Measurements from ENCODE around the gene DNAJC4. TPM values are rescaled to one million over a fixed set of nuclear protein-coding genes. Genes with fewer than 3 reads are reported as not detected.

DNAJC4 gene
- total RNA-seq (12.8 and 13.4 TPM in 2 replicates), polyA plus RNA-seq (58.4 and 61.7 TPM in 2 replicates)

DNA sequence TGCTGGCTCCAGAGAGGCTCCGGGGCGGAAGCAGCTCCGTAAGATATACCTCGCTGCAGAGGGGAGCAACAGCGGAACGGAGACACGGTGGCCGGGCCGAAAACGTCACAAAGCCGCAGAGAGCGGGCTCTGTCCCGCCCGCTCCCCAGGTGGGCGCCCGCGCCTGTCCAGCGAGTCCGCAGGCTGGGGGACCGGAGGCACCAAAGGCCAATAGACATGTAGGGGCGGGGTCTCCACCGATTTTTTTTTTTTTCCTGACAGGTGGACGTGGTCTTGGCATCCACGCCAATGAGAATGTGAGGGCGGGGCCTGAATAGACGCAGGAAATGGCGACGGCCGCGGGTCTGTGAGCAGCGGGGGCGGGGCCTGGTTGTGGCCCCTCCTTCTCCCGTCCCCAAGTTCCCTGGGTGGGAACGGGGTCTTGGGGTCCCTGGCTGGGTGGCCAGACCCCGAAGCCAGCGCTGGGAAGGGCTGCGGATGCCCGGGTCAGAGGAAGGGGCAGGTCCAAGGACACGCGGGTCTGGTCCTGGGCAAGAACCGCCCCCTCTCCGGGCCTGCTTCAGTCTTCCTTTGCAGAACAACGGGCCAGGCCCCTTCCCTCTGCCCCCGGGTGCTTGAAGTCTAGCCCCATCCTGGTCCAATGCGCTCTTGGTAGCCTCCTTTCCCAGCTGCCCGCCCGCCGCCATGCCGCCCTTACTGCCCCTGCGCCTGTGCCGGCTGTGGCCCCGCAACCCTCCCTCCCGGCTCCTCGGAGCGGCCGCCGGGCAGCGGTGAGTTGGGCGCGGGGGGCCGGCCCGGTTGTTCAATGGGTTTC lies at the start of gene DNAJC4:
DNAJC4 (plus strand) TSS at position 378 of the 814 bp plus-strand sequence; CDS start at position 685, 307 bp downstream.
- Histone ChIP-seq H3K9me3 (ENCODE audit: low read depth) (no peaks in the 10 kb centered on the region), H3K79me2 (peaks cover 40% of the 10 kb centered on the region), H3K27me3 (no peaks in the 10 kb centered on the region), H3K4me1 (ENCODE audit: insufficient read depth) (peaks cover 15% of the 10 kb centered on the region), H3K4me3 (peak within 1 kb of the TSS; percentile 68), H4K20me1 (ENCODE audit: insufficient read depth, poor library complexity, severe bottlenecking) (peaks cover 4% of the 10 kb centered on the region), H3K36me3 (replicated peaks; ENCODE audit: insufficient read depth, low read depth) (no peaks in the 10 kb centered on the region), H3K9me2 (replicated peaks; ENCODE audit: insufficient read depth) (no peaks in the 10 kb centered on the region), H2AFZ (peak within 1 kb of the TSS; percentile 55), H3K4me2 (peak within 1 kb of the TSS; percentile 97), H3K27ac (peak within 1 kb of the TSS; percentile 78)
- TF ChIP-seq, protein P1, sequence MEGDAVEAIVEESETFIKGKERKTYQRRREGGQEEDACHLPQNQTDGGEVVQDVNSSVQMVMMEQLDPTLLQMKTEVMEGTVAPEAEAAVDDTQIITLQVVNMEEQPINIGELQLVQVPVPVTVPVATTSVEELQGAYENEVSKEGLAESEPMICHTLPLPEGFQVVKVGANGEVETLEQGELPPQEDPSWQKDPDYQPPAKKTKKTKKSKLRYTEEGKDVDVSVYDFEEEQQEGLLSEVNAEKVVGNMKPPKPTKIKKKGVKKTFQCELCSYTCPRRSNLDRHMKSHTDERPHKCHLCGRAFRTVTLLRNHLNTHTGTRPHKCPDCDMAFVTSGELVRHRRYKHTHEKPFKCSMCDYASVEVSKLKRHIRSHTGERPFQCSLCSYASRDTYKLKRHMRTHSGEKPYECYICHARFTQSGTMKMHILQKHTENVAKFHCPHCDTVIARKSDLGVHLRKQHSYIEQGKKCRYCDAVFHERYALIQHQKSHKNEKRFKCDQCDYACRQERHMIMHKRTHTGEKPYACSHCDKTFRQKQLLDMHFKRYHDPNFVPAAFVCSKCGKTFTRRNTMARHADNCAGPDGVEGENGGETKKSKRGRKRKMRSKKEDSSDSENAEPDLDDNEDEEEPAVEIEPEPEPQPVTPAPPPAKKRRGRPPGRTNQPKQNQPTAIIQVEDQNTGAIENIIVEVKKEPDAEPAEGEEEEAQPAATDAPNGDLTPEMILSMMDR (IDR thresholded peaks at IDR 0.05; ENCODE audit: poor library complexity) = no peak
- no peak for TF ChIP-seq EZH2 (IDR thresholded peaks at IDR 0.05; ENCODE audit: borderline replicate concordance)
- no peak for TF ChIP-seq EZH2phosphoT487 (IDR thresholded peaks at IDR 0.05; ENCODE audit: low read depth, severe bottlenecking, unreplicated experiment)
- under 1% methylated on average over 43 of the region's 62 CpGs for WGBS (ENCODE audit: low lambda C conversion rate, missing lambda C conversion rate)
- peak; percentile 96 for DNase-seq (ENCODE audit: low spot score)

GRCh38 chr11:64180891-64181290 lies 49.5 kb upstream of the DNAJC4 start:
- Histone ChIP-seq H4K20me1 (ENCODE audit: insufficient read depth, poor library complexity, severe bottlenecking) (no peaks in the 10 kb centered on the region), H3K9me2 (replicated peaks; ENCODE audit: insufficient read depth) (no peaks in the 10 kb centered on the region), H3K27ac (peak overlapping the region; percentile 77), H3K4me2 (peak overlapping the region; percentile 62), H3K27me3 (no peaks in the 10 kb centered on the region), H3K4me3 (no peak overlapping the region), H3K36me3 (replicated peaks; ENCODE audit: insufficient read depth, low read depth) (no peaks in the 10 kb centered on the region), H3K79me2 (peaks cover 18% of the 10 kb centered on the region), H3K9me3 (ENCODE audit: low read depth) (no peaks in the 10 kb centered on the region), H3K4me1 (ENCODE audit: insufficient read depth) (peaks cover 22% of the 10 kb centered on the region), H2AFZ (no peak overlapping the region)
- 78% methylated on average over 5 of the region's 5 CpGs for WGBS (ENCODE audit: low lambda C conversion rate, missing lambda C conversion rate)
- DNase-seq (ENCODE audit: low spot score) = no peak
- TF ChIP-seq, protein P1 (IDR thresholded peaks at IDR 0.05; ENCODE audit: poor library complexity) = no peak
- TF ChIP-seq EZH2phosphoT487 (IDR thresholded peaks at IDR 0.05; ENCODE audit: low read depth, severe bottlenecking, unreplicated experiment) = no peak
- TF ChIP-seq EZH2 (IDR thresholded peaks at IDR 0.05; ENCODE audit: borderline replicate concordance) = no peak

DNA sequence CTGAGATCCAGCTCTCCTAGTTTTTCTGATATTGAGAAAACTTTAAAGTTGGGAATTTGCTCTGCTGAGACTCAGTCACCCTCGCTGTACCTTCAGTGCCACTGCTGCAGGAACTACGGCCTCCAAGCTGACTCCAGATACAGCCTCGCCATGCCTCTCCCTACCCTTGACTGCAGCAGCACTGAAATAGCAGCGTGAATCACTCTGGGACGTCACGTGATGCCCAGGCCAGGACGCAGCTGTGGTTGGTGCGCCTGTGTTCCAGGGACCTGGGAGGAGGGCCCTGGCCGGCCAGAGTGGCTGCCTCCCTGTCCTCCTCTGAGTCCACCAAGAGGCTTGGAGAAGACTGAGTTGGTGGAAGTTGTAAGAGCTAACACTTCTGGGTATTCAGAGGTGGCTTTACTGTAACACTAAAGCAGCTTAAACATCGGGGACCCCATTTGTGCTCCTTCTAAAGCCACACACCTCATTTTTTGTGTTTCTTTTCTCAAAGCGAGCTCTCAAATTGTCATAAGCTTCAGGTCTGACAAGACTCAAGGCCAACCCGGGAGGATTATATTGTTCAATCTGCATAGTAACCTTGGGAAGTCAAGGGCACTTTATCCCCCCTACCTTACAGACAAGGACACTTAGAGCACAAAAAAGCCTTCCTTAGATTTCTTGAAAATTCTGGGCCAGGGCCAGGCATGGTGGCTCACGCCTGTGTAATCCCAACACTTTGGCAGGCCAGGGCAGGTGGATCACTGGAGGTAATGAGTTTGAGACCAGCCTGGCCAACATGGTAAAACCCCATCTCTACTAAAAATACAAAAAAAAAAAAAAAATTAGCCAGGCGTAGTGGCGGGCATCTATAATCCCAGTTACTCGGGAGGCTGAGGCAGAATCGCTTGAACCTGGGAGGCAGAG lies 48.6 kb upstream of the DNAJC4 start:
- Histone ChIP-seq H3K4me3 (no peak overlapping the region), H4K20me1 (ENCODE audit: insufficient read depth, poor library complexity, severe bottlenecking) (no peaks in the 10 kb centered on the region), H3K4me2 (peak overlapping the region; percentile 62), H3K4me1 (ENCODE audit: insufficient read depth) (peaks cover 22% of the 10 kb centered on the region), H2AFZ (peak overlapping the region; percentile 58), H3K27me3 (no peaks in the 10 kb centered on the region), H3K9me3 (ENCODE audit: low read depth) (no peaks in the 10 kb centered on the region), H3K27ac (peak overlapping the region; percentile 89), H3K36me3 (replicated peaks; ENCODE audit: insufficient read depth, low read depth) (no peaks in the 10 kb centered on the region), H3K9me2 (replicated peaks; ENCODE audit: insufficient read depth) (no peaks in the 10 kb centered on the region), H3K79me2 (peaks cover 18% of the 10 kb centered on the region)
- DNase-seq (ENCODE audit: low spot score) = peak; percentile 95
- TF ChIP-seq EZH2phosphoT487 (IDR thresholded peaks at IDR 0.05; ENCODE audit: low read depth, severe bottlenecking, unreplicated experiment) (no peak), EZH2 (IDR thresholded peaks at IDR 0.05; ENCODE audit: borderline replicate concordance) (no peak)
- TF ChIP-seq, protein P1 (IDR thresholded peaks at IDR 0.05; ENCODE audit: poor library complexity) = no peak
- 43% methylated on average over 17 of the region's 17 CpGs for WGBS (ENCODE audit: low lambda C conversion rate, missing lambda C conversion rate)

Data from hepatocyte (in vitro differentiated cells).